WTC11 (cell line): ENCODE results near the gene SLC2A10. TPM values are rescaled to one million over a fixed set of nuclear protein-coding genes. Genes with fewer than 3 reads are reported as not detected.
A peak's percentile ranks its signal among the peaks of the same experiment; 100 is the strongest.

Source experiments
- ATAC-seq: fragments of 200-7000 bp; cut with Tn5 transposase; 2 replicates; pipeline ENCODE4 v1.10.0; 2021; ENCODE audit warnings: mild to moderate bottlenecking, moderate library complexity
- CTCF ChIA-PET: fragments of 300-600 bp; sonication (Branson Sonifier 250); formaldehyde crosslinking; loops from one replicate; lab custom pipeline; 2021; ENCODE audit warnings: antibody characterized with exemption; lab: Charles Lee
- POLR2A ChIA-PET: fragments of 350-600 bp; sonication (Branson Sonifier 250); formaldehyde crosslinking; loops from one replicate; lab custom pipeline; 2021; ENCODE audit warnings: antibody characterized with exemption; lab: Charles Lee
- DNase-seq: peaks from one replicate; pipeline ENCODE4 v3.0.0; 2021; ENCODE audit warnings: low spot score
- H3K27ac Mint-ChIP-seq: 2 replicates; pipeline ENCODE4 v1.8.0; 2021; ENCODE audit warnings: mixed read lengths
- H3K27me3 Mint-ChIP-seq: 2 replicates; pipeline ENCODE4 v1.8.0; 2021; ENCODE audit warnings: low read depth, mild to moderate bottlenecking, moderate library complexity, mixed read lengths
- H3K36me3 Mint-ChIP-seq: 2 replicates; pipeline ENCODE4 v1.8.0; 2021; ENCODE audit warnings: mixed read lengths
- H3K4me1 Mint-ChIP-seq: 2 replicates; pipeline ENCODE4 v1.8.0; 2022; ENCODE audit warnings: mixed read lengths
- H3K4me3 Mint-ChIP-seq: 2 replicates; pipeline ENCODE4 v1.8.0; 2021; ENCODE audit warnings: mild to moderate bottlenecking, moderate library complexity, mixed read lengths
- H3K9me3 Mint-ChIP-seq: 2 replicates; pipeline ENCODE4 v1.8.0; 2021; ENCODE audit warnings: mixed read lengths
- CBFB ChIP-seq: sonication (generic); formaldehyde crosslinking; IDR thresholded peaks from 2 replicates; pipeline ENCODE4 v1.8.1; 2022; ENCODE audit warnings: mild to moderate bottlenecking, low read depth, missing genetic modification reagents
- CDX4 ChIP-seq: fragments of 250-450 bp; sonication (Bioruptor Pico); IDR thresholded peaks from 2 replicates; pipeline ENCODE4 v1.9.0; 2021; ENCODE audit warnings: moderate library complexity, mild to moderate bottlenecking, inconsistent platforms, borderline replicate concordance
- FOXK1 ChIP-seq: sonication (generic); formaldehyde crosslinking; IDR thresholded peaks from 2 replicates; pipeline ENCODE4 v1.8.0; 2022; ENCODE audit warnings: mild to moderate bottlenecking, moderate library complexity, missing genetic modification reagents
- GABPB1 ChIP-seq: sonication (generic); formaldehyde crosslinking; IDR thresholded peaks from 2 replicates; pipeline ENCODE4 v1.8.1; 2023; ENCODE audit warnings: mild to moderate bottlenecking, missing genetic modification reagents
- GRHL2 ChIP-seq: fragments of 250-450 bp; sonication (Bioruptor Pico); IDR thresholded peaks from 2 replicates; pipeline ENCODE4 v1.8.0; 2022; ENCODE audit warnings: mild to moderate bottlenecking, moderate library complexity; ENCODE audit not compliant: insufficient replicate concordance, severe bottlenecking
- HMGXB4 ChIP-seq: sonication (generic); formaldehyde crosslinking; IDR thresholded peaks from 2 replicates; pipeline ENCODE4 v1.8.1; 2023; ENCODE audit warnings: mild to moderate bottlenecking, moderate library complexity, missing genetic modification reagents
- NFATC4 ChIP-seq: fragments of 250-450 bp; sonication (Bioruptor Pico); IDR thresholded peaks from 2 replicates; pipeline ENCODE4 v1.9.0; 2021; ENCODE audit warnings: mild to moderate bottlenecking
- PRRX2 ChIP-seq: fragments of 250-450 bp; sonication (Bioruptor Pico); IDR thresholded peaks from 2 replicates; pipeline ENCODE4 v1.8.0; 2021; ENCODE audit warnings: mild to moderate bottlenecking
- RELA ChIP-seq: sonication (generic); formaldehyde crosslinking; IDR thresholded peaks from 2 replicates; pipeline ENCODE4 v1.8.1; 2022; ENCODE audit warnings: missing genetic modification reagents, mild to moderate bottlenecking, borderline replicate concordance
- SP1 ChIP-seq: sonication (generic); formaldehyde crosslinking; conservative IDR thresholded peaks from 2 replicates; pipeline ENCODE4 v1.8.1; 2022; ENCODE audit warnings: missing genetic modification reagents
- TEAD4 ChIP-seq: sonication (generic); formaldehyde crosslinking; IDR thresholded peaks from 2 replicates; pipeline ENCODE4 v1.8.0; 2022; ENCODE audit warnings: mild to moderate bottlenecking, missing genetic modification reagents
- ZBTB21 ChIP-seq: sonication (generic); formaldehyde crosslinking; IDR thresholded peaks from 2 replicates; pipeline ENCODE4 v1.8.1; 2023; ENCODE audit warnings: mild to moderate bottlenecking, missing genetic modification reagents, borderline replicate concordance
- ZBTB43 ChIP-seq: sonication (generic); formaldehyde crosslinking; IDR thresholded peaks from 2 replicates; pipeline ENCODE4 v1.8.1; 2023; ENCODE audit warnings: mild to moderate bottlenecking, missing genetic modification reagents
- ZNF232 ChIP-seq: sonication (generic); formaldehyde crosslinking; IDR thresholded peaks from 2 replicates; pipeline ENCODE4 v1.8.0; 2022; ENCODE audit warnings: mild to moderate bottlenecking, missing genetic modification reagents
- ZNF396 ChIP-seq: fragments of 250-450 bp; sonication (Bioruptor Pico); IDR thresholded peaks from 2 replicates; pipeline ENCODE4 v1.8.0; 2021; ENCODE audit warnings: mild to moderate bottlenecking, moderate library complexity, borderline replicate concordance
- ZSCAN18 ChIP-seq: fragments of 250-450 bp; sonication (Bioruptor Pico); IDR thresholded peaks from 2 replicates; pipeline ENCODE4 v2.1.2; 2022; ENCODE audit warnings: mild to moderate bottlenecking, moderate library complexity
- total RNA-seq: library from RNA; stranded (reverse); gene quantifications from 3 replicates; pipeline ENCODE4 v1.2.3, GENCODE V29; 2021
- TF ChIP-seq, protein P1 (sequence below): sonication (generic); formaldehyde crosslinking; conservative IDR thresholded peaks from 2 replicates; pipeline ENCODE4 v1.8.1; 2022; ENCODE audit warnings: mild to moderate bottlenecking, missing genetic modification reagents
- TF ChIP-seq, protein P2 (sequence below): fragments of 250-450 bp; sonication (Bioruptor Pico); conservative IDR thresholded peaks from 2 replicates; pipeline ENCODE4 v1.9.0; 2021; ENCODE audit warnings: mild to moderate bottlenecking
- TF ChIP-seq, protein P3 (sequence below): sonication (generic); formaldehyde crosslinking; IDR thresholded peaks from 2 replicates; pipeline ENCODE4 v1.8.0; 2023; ENCODE audit warnings: missing genetic modification reagents

The SLC2A10 gene
- total RNA-seq, 1 experiment from 2014 or later = 8.0 TPM

GRCh38 chr20:46660487-46660886 lies 49.0 kb upstream of the SLC2A10 start:
- Mint-ChIP-seq H3K27ac (0 out of 2 replicates have a peak overlapping the region, but pooled peaks have one; percentile 30), H3K27me3 (no peaks in the 10 kb centered on the region), H3K9me3 (peaks cover 4% of the 10 kb centered on the region; the same call in 1 of the 2 replicates), H3K4me3 (no peak overlapping the region), H3K36me3 (0 out of 2 replicates have a peak, but pooled peaks cover 5% of the 10 kb centered on the region), H3K4me1 (0 out of 2 replicates have a peak, but pooled peaks cover 3% of the 10 kb centered on the region)
- TF ChIP-seq, protein P1, sequence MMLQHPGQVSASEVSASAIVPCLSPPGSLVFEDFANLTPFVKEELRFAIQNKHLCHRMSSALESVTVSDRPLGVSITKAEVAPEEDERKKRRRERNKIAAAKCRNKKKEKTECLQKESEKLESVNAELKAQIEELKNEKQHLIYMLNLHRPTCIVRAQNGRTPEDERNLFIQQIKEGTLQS = no peak
- TF ChIP-seq, protein P2, sequence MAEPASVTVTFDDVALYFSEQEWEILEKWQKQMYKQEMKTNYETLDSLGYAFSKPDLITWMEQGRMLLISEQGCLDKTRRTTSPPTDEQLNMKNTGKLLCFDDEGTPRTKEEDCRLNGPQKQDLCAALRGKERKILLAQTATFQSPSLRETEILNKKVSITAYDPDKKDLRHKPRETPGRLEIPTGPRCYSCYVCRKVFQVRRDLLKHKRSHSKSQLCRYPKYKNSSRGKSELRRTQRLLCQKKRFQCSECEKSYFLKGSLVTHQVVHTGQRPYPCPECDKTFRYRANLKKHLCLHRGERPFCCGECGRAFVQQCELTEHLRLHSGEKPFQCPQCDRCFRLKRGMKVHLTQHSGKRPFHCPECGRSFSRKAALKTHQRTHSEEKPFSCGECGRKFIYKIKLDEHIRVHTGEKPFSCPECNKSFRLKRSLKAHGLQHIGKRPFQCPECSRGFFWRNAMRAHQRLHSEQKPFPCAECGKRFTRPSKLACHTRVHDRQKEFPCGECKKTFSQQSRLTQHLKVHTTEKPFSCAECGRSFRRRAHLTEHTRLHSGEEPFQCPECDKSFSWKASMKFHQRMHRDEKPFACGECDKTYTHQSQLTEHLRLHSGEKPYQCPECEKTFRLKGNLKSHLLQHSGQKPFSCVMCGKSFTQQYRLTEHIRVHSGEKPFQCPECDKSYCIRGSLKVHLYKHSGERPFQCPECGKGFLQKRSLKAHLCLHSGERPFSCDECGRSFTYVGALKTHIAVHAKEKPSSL (CRISPR knock-in tag) = no peak
- ChIA-PET POLR2A (no interaction called here), CTCF (no interaction called here)
- ATAC-seq (no peak), DNase-seq (no peak)

DNA sequence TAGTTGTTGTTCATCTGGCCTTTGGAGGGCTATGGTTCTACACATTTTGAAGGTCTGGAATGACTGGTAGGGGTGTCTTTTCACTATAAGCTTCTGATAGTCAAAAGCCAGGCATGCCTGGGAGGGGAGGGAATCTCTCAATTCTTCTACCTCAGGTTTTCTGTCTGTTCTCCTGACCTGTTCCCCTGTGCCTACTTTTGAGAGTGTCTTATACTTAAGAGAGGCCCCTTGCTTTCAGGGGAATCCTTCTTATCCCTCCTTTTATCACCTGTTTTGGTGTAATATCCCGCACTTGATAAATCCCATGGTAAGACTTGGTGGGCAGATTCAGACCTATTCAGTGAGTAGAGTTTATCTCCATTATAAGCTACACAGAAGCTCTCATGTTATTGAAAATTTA lies 47.8 kb upstream of the SLC2A10 start:
- 0 out of 2 replicates have a peak, but pooled peaks cover 8% of the 10 kb centered on the region for H3K36me3 Mint-ChIP-seq
- CTCF ChIA-PET = no interaction called here
- 0 out of 2 replicates have a peak, but pooled peaks cover 3% of the 10 kb centered on the region for H3K4me1 Mint-ChIP-seq
- TF ChIP-seq, protein P3, sequence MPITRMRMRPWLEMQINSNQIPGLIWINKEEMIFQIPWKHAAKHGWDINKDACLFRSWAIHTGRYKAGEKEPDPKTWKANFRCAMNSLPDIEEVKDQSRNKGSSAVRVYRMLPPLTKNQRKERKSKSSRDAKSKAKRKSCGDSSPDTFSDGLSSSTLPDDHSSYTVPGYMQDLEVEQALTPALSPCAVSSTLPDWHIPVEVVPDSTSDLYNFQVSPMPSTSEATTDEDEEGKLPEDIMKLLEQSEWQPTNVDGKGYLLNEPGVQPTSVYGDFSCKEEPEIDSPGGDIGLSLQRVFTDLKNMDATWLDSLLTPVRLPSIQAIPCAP = no peak
- TF ChIP-seq CDX4 (no peak), TEAD4 (no peak), ZSCAN18 (CRISPR knock-in tag) (no peak), PRRX2 (CRISPR knock-in tag) (no peak), ZNF396 (no peak), CBFB (CRISPR knock-in tag) (no peak), FOXK1 (CRISPR knock-in tag) (no peak), RELA (CRISPR knock-in tag) (no peak), ZBTB21 (CRISPR knock-in tag) (no peak), ZNF232 (no peak)
- TF ChIP-seq, all 79 proteins: peak for 0
- H3K9me3 Mint-ChIP-seq = peaks cover 3% of the 10 kb centered on the region; the same call in 1 of the 2 replicates
- no peak overlapping the region for H3K4me3 Mint-ChIP-seq
- POLR2A ChIA-PET = no interaction called here
- ATAC-seq (no peak), DNase-seq (no peak)
- no peak overlapping the region for H3K27ac Mint-ChIP-seq
- no peaks in the 10 kb centered on the region for H3K27me3 Mint-ChIP-seq

GRCh38 chr20:46663531-46663930 lies 45.9 kb upstream of the SLC2A10 start:
- Mint-ChIP-seq H3K27ac (no peak overlapping the region), H3K9me3 (no peaks in the 10 kb centered on the region), H3K4me3 (no peak overlapping the region), H3K36me3 (peaks cover 17% of the 10 kb centered on the region; the same call in 1 of the 2 replicates), H3K27me3 (no peaks in the 10 kb centered on the region), H3K4me1 (no peaks in the 10 kb centered on the region)
- POLR2A ChIA-PET = no interaction called here
- CTCF ChIA-PET = interaction anchor here (1.0 kb wide), 1 partner anchor 101 kb away, joined by 3 read pairs; no protein-coding TSS in a partner anchor
- DNase-seq (no peak), ATAC-seq (no peak)
- TF ChIP-seq NFATC4 (CRISPR knock-in tag) (no peak), ZBTB43 (CRISPR knock-in tag) (no peak), SP1 (CRISPR knock-in tag) (no peak), ZSCAN18 (CRISPR knock-in tag) (no peak), RELA (CRISPR knock-in tag) (no peak), HMGXB4 (CRISPR knock-in tag) (no peak), GRHL2 (no peak), GABPB1 (CRISPR knock-in tag) (no peak)
